ENCODE results near the gene KCNK7.

The KCNK7 gene

DNA sequence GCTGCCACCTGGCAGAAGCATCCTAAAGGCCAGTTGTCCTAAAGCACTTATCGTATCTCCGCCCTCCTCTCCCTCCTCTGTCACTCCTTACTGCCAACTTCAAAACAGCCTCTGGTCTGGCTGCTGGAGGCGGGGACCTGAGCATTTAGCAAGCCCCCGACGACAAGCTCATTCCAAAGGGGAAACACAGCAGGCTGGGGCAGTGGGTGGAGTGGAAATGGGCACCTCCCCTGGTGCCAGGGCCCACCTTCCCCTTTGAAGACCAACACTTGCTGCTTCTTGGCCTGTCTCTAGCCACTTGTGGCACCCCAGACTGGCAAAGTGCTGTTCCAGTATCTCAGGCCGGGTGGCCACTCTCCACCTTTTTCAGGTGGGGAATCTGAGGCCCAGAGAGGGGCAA lies 14.8 kb upstream of the KCNK7 start:
- no peak for DNase-seq

DNA sequence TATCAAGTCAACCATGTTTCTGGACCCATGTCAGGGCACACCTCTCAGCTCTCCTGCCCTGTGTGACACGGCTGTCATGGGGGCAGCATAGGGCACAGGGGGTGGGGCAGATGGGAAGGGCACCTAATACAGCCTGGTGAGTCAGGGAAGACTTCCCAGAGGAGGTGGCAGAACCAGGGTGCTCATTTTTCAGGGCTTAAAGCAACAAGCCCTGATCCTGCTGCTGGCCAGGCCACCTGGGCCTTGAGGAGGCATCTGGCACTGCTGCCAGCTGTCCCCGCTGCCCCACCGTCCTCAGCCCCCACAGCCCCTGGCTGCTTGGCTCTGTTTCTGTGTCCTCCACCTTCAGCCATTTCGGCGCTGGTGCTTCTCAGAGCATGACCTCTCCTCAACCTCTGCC lies 14.1 kb upstream of the KCNK7 start:
- no peak for DNase-seq

DNA sequence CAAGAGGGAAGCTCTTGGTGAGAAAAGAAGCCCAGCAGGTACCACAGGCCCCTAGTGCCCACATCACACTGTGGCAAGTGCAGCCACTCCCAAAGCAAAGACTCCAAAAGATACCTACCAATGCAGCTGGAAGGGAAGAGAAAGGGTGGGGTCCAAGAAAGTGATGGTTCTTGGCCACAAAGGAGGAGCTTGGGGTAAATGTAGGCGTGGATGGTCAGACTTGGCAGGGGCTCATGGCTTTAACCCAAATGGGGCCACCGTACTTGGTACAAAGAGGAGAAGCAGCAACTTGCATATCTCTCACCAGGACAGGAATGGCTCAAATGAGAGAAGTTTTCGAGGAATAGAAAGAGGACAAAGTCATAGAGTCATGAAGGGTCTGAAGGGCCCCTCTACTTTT lies 13.6 kb upstream of the KCNK7 start:
- no peak for DNase-seq

DNA sequence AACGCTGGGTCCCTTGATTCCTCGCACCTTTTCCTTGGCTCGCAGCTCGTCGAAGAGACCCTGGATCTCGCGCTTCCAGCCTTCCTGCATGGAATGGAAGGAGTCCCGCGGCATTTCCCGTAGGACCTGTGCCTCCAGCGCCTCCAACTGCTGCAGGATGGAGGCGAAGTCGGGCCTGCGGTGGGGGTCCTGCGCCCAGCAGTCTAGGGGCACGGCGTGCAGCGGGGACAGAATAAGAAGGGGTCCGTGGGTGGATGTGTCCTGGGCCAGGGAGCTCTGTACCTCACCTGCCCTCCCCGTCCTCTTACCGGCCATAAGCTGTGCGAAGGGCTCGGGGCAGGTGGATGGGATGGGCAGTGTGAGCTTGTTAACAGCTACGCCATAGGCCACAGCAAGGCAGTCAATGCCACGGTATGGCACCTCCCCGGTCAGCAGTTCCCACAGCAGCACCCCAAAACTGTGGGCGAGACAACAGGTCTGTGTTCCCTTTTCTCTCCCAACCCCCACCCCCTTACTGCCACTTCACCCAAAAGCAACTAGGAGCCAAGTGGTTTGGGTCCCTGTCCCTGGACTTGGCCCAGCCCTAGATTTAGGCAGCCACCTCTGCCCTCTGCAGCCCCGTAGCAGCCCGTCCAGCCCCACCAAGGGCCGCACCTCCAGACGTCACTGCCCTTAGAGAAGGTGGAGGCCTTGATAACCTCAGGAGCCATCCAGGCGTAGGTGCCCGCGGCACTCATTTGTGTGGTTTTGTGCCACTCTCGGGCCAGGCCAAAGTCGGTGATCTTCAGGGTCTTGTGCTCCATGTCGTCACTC lies 12.2 kb upstream of the KCNK7 start:
- no peak for DNase-seq

DNA sequence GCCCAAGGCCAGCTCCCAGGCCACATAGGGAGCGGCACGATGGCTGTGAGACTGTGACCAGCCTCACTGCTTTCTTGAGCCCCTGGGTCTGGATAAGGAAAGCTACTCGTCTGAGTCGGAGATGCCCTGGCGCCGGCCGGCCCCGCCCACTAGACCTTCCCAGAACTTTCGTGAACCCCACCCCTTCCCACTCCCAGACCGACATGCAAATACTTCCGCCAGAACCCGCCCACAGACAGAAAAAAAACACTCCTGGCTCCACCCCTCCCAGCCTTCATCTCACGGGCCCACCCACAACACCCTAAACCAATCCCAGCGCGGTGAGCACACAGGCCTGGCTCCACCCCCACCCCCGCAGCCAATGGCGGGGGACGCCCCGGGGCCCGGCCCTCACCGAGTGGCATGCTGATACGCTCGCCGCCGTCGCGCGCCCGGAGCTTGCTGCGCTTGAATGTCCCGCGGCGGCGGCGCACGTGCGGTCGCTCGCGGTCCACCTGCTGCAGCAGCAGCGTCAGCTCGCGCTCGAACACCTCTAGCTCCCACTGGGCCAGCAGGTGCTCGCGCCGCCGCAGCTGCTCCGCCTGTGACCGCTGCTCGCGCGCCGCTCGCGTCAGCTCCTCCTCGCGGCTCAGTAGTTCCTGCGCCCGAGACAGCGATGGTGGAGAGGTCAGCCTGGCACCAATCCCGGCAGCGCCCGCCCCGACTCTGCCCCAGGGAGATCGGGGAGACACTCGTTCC lies 11.4 kb upstream of the KCNK7 start:
- no peak for DNase-seq

DNA sequence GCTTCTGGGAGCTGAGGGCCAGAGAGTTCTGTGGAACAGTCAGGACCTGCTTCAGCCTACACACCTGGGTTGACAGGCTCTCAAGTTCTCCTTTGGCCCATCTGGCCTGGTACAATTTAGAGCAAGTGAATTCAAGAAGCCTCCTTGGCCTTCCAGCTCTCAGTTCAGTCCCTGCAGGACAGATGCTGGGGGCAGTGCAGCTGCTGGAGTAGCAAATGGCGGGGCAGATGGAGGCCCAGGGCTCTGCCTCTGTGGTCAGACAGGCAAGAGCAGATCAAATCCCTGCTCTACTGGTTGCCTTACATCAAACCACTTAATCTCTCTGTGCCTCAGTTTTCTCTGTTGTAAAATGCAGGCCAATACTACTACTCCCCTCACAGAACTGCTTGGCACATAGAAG lies 8.7 kb upstream of the KCNK7 start:
- no peak for DNase-seq

DNA sequence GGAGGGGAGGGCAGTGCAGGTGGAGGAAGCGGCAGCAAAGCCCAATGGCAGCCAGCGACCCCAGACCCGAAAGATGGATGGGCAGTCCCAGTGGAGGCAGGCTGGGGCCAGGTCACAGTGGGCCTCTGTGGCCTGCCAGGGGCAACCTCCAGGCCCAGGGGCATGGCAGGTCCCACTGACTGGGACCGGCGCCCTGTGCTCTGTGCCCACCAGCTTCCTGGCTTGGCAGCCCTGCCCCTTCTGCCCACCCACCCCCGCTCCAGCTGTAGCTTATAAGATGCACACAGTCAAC lies 4.3 kb upstream of the KCNK7 start:
- DNase-seq, result no peak

DNA sequence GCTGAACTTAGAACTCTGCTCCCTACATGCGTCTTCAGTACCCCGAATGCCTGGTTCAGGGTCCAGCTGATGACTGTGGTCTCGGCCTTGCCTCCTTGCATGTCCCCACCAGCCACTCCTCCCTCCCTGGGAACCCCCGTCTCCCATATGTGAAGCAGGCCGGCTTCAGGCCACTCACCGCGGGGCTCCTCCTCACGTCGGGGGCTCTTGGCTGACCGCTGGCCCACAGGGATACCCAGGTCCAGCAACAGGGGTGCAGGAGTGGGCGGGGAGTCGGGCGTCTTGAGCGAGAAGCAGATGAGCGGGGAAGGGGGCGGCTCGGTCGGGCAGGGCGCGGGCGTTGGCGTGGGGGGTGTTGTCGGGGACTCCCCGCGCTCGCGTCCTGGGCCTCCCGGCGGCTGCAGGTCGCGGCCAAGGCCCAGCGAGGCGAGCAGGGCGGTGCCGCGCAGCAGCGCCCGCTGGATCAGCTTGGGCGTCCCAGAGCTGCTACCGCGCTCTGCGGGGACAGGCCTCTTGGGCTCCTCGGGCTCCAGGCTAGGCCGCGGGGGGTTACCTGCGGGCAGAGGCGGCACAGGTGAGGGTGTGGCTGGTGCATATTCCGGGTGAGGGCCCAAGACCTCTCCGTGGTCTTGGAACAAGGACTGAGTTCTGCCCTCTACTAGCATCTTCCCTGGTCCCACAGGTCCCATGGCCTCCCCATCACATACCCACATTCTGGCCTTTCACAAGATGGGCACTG lies 3.8 kb upstream of the KCNK7 start:
- no peak for DNase-seq

DNA sequence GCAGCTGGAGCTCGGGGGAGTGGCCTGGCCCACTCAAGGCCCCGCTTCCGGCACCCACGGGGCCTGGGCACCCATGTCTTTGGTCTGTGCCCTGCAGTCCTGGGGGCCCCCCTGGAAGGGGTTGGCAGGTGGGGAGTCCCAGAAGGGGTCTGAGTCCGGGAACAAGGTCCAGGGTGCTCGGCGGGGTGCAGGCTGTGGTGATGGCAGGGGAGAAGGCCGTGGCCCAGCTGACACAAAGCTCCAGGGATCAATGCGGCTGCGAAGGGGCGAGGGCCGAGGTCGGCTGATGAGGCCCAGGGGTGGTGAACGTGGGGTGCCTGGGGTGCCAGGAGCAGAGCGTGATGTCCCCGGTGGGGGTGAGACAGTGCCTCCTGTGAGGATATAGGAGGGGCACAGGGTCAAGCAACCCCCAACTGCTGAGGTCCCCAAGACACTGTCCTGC lies 2.7 kb upstream of the KCNK7 start:
- DNase-seq, result no peak

DNA sequence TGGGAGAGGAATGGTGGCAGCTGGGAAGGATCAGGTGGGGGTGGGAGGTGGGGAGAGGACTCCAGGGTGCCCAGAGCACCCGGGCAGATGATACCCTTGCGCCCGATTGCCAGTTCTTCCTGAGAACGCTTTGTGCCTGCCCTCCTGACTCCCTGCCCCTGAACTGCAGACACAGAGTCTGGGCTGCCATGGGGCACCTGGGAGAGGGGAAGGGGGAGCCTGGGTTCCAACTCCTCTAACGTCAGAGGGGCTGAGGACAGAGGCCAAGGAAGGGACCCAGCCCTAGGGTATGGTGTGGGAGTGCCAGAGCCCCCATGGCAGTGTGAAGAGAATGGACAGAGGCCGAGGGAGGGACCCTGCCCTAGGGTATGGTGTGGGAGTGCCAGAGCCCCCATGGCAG lies 920 bp upstream of the KCNK7 start:
- DNase-seq, result no peak

DNA sequence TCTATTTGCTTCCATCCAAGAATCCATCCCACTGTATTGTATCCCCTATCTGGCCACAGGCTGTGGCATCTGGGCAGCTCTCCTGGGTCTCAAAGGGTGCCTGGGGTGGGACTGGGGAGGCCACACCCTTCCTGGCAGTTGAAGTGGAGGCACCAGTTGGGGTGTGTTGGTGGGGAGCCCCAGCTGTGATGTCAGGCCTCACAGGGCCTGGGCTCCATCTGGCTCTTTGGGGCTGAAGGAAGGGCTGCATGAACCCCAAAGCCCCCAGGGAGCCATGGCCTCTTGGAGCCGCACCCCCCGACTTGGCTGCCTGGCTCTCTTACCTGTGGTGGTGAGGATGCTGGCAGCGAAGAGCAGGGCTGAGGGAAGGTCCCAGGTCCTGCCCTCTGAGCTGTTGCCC lies 469 bp downstream of the KCNK7 start:
- DNase-seq, result no peak

DNA sequence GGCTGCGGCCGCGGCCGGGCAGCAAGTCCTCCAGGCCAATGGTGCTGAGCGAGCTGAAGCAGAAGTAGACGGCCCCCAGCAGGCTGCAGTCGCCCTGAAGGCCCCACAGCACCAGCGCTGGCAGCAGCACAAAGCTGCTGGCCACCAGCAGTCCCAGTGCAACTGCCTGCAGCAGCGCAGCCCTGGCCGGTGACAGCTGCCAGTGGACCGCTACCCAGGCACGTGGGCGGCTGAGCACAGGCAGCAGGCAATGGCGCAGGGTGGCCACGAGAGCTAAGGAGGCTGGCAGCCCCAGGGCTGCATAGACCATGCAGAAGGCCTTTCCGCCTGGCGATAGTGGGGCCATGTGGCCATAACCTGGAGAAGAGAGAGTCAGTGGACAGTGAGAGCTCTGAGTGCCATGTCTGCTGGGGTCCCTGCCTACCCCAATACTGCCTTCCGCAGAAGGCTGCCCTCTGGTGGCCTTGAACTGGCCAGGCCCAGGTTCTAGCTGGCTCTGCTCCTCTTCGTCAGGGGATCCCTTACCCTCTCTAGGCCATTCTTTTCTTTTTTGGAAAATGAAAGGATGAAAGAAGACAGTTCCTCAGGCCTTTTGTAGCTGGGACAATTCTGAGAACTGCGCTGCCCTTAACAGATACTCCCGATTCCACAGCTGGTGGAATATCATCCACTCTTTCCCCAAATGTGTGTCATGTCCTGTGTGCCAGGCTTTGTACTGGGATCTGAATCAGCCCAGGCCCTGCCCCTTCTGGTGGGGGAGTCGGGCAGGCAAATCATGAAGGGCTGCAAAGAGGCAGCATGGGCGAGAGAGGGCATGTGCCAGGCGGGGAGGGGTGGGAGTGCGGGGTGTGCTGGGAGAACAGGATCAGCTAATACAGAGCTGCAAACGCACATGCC lies 1.8 kb downstream of the KCNK7 start:
- peak; percentile 79 for DNase-seq

DNA sequence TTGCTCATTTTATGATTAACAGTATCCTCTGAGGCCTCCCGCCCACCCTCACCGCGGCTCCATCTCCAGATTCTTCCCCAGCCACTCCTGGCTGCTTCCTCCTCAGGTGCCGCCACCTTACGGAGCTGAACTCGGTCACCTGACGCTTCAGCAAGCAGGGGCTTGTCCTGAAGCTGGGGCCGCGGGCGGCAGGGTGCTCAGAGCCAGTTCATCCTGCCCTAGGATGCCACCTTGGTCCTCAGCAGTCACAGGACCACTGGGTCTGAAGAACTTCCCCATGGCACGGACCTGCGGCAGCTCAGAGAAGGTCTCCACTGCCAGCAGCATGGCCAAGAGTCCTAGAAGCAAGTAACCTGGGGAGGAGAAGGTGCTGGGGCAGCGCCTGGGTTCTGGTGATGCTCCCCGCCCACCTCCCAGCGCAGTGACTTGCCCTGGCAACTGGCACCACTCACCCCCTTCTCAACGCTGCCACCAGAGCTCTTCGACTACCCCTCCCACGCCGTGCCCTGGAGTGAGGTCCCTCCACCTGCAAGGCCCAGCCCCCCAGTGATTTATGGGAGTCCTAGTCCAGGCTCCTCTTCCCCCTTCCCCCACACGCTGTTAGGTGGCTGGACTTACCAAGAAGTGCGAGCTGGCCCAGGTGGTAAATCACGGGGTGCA lies 2.6 kb downstream of the KCNK7 start:
- no peak for DNase-seq

DNA sequence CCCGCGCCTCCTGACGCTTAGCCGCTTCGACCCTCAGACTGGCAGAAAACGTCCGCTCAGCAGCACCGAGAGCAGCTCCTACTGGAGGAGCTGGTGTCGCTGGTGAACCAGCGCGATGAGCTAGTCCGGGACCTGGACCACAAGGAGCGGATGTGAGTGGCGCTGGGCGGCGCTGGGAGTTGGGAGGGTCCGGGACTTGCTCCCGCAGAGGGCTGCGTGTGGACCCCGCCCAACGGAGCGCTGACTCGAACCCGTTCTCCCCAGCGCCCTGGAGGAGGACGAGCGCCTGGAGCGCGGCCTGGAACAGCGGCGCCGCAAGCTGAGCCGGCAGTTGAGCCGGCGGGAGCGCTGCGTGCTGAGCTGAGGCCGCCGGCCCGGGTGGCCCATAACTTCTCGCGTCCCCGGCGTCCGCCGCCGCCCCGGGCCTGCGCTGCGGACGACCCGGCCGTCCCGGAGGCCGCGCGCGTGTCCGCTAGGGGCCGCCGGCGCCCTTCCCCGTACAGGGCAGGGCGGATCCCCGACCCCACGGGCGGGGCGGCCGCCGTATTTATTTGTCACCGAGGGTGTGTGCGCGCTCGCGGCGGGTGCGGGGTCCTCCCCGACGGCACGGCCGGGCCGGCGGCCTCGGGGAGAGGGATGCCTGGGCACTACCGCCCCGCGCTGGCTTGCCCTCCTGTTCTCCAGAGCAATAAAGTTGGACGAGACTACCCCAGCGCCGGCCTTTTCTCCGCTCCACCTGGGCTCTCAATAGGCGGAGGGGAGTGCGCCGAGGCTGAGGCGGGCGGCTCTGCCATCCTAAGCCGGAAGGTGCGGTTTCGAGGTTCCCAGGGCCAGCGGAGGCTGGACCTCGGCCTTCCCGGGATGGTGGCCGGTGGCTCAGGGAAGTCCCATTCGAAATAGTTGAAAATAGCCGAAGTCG lies 3.4 kb downstream of the KCNK7 start:
- no peak for DNase-seq

DNA sequence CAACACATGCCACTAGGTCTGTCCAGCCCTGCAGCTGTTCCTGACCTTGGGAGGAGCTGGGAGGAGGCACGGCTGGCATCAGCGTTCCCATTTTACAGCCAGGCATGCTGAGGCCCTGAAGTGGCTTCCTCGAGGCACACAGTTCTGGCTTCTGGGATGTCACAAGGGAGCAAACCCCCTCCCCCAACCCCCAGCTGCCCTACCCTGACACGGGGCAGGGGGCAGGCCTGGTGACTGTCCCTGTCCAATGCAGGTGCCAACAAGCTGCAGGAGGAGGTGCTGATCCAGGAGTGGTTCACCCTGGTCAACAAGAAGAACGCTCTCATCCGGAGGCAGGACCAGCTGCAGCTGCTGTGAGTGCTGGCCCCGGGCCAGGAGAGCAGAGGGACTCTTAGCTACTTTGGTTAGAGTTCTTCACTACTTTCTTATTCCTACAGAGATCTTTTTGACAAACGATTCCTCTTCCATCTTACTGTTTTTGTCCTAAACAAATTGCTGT lies 5.3 kb downstream of the KCNK7 start:
- no peak for DNase-seq

DNA sequence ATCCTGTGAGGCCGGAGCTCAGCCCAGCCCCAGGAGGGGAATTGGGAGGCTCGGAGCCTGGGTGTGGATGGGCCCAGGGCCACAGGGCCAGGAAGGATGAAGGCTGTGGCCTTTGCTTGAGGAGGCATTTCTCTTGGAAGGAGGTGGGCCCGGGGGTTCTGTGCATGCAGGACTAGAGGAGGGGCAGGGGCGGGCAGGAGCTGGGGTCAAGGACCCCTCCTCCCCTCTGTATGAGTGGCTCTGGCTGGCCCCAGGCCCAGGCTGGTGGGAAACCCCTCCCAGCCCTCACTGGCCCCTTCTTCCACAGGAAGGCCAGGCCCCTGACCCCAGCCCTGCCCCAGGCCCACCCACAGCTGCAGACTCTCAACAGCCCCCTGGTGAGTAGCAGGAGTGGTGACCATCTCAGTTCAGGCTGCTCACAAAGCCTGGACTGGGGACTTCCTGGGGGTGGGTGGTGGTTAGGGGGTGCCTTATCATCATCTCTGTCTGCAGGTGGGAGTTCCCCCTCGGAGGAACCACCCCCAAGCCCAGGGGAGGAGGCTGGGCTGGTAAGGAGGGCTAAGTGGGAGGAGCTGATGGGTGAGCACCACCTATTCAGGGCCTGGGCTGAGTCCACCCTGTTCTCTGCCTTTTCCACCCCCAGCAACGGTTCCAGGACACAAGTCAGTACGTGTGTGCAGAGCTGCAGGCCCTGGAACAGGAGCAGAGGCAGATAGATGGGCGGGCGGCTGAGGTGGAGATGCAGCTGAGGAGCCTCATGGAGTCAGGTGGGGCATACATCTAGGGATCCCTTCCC lies 6.0 kb downstream of the KCNK7 start:
- DNase-seq, result no peak

DNA sequence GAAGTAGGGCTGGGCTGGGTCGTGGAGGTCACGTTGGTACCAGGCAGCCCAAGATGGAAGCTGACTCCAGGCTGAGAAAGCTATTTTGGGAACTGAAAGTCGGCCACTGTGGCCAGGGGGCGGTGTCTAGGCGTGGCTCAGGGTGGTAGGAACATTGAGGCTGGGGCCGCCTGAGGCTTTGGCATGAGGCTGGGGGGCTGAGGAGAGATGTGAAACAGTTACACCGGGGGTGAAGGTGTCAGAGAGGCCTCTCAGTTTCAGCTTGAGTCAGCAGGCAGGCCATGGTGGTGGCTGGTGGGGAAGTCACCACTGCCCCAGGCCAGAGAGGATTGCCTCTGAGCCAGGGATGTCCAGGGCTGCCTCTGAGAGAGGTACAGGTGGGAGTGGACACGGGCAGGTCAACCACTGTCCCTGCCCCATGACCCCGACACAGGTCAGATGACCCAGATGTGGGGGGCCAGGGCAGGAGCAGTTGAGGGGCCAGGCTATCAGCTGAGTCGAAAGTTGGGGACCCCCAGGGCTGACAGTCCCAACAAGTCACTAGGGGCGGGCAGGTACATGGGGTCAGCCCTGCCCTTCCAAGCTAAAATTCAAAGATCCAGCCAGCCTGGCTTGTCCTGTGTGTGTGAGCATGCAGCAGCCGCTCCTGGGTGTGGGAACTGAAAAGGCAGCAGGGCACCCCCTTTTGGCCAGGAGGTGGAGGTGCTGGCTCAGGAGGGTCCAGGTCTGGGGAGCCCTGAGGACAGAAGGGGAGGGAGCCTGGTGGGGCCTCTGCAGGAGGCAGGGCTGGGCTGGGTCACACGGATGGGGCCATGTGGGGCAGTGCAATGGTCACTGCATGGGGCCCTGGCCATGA lies 7.2 kb downstream of the KCNK7 start:
- DNase-seq, result peak; percentile 89

DNA sequence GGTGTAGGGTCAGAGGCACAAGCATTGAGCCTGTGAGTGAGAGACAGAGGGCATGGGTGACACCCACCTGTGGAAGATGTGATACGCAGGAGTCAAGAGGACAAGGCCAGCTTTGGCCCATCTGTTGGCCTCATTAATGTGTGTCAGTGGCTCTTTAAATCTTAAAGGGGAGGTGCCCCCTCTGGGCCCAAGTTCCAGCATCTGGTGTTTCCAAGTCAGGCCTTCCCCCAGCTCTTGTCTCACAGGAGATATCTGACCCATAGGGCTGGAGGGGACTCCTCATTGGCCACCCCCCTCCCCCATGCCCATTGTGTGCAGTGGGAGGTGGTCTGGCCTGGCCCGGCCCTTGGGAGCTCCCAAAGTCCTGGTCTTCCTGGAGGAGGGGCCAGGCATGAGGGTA lies 8.9 kb downstream of the KCNK7 start:
- DNase-seq, result no peak

DNA sequence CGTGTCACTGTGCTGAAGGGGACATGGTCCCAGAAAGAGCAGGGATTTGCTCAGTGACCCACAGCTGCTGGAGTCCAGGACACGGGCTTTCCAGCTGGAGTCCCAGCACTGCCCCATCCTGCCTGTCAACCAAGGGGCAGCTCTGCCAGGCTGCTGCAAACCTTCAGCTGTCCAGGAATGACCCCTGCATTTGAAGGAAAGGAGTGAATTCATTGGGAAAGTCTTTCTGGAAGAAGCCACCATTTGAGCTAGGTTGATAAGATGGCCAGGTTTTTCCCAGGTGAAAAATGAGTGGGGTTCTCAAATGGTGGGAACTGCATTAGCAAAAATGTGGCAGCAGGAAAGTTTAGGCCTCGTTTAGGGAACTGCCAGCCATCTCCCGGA lies 9.4 kb downstream of the KCNK7 start:
- no peak for DNase-seq

Measured in activated effector memory CD4-positive, alpha-beta T cell treated with anti-CD3 and anti-CD28 coated beads, Interleukin-2, amount 50 U/mL, for 16 hours (primary cell).